Measurements from ENCODE around the gene NRG2. TPM values are rescaled to one million over a fixed set of nuclear protein-coding genes. Genes with fewer than 3 reads are reported as not detected.
A peak's percentile ranks its signal among the peaks of the same experiment; 100 is the strongest.

Gene NRG2
- total and polyA plus RNA-seq, 7 donors, result 0.42 to 19.6 (median 3.5) TPM

DNA sequence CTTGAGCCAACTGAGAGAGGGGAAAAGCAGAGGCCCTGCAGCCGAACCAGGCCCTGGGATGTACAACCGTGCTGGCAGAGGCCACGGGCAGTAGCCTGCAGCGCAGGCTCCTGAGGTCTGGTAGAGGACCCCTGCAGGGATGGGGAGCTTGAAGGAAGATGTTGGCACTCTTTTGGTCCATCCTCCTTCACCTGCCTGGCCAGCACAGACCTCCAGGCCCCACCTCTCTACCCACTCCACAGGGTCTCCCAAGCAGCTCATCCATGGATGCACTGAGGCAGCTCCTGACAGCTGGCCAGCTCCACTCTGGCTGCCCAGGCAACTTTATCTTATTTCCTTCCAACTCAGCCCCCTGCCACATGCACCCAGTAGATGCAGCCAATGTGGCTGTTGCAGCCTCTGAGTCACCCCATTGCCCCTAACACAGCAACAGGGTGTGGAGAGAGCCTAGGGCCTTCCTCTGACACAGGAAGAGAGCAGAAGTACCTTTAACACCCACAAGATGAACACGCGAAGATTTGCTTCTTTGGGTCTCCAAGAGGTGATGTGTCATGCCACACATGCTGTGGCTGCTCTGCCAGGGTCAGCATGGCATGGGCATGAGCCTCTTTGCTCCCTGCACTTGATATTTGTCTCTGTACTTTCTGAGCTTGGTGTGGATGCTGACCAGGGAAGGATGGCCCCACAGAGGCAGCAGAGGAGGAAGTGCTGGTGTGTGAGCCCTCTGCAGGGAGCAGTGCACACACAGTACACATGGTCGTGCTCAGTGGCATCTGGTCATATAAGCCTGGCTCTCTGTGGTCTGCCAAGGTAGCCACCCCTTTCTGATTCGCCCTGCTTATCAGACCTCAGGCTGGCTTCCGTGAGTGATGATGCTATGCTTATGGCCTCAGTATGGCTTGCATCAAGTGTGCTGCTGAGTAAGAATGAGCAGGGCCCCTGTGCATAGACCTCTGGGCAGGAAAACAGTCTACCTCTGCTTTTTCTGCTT lies 117.2 kb downstream of the NRG2 start:
- DNase-seq (no peak), ATAC-seq (peak in 3 of 4 donors; percentile 19 to 36 (median 20))
- H3K9me3 ChIP-seq, result no peaks in the 10 kb centered on the region
- H3K36me3 ChIP-seq (ENCODE audit: insufficient read depth in 1 of 2, low read depth in 1 of 2), result no peaks in the 10 kb centered on the region
- intact Hi-C loops (cut with DNase I), result no loop called here
- H3K27me3 ChIP-seq (ENCODE audit: insufficient read depth in 3 of 3, low read length in 2 of 3), result no peaks in the 10 kb centered on the region
- peaks cover 5% of the 10 kb centered on the region for H3K4me1 ChIP-seq
- no peak overlapping the region for H3K4me3 ChIP-seq
- WGBS, 3 donors, result 83 to 93% (median 84%) methylated on average over 9 of the region's 9 CpGs
- TF ChIP-seq, protein P1, sequence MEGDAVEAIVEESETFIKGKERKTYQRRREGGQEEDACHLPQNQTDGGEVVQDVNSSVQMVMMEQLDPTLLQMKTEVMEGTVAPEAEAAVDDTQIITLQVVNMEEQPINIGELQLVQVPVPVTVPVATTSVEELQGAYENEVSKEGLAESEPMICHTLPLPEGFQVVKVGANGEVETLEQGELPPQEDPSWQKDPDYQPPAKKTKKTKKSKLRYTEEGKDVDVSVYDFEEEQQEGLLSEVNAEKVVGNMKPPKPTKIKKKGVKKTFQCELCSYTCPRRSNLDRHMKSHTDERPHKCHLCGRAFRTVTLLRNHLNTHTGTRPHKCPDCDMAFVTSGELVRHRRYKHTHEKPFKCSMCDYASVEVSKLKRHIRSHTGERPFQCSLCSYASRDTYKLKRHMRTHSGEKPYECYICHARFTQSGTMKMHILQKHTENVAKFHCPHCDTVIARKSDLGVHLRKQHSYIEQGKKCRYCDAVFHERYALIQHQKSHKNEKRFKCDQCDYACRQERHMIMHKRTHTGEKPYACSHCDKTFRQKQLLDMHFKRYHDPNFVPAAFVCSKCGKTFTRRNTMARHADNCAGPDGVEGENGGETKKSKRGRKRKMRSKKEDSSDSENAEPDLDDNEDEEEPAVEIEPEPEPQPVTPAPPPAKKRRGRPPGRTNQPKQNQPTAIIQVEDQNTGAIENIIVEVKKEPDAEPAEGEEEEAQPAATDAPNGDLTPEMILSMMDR (IDR thresholded peaks at IDR 0.05), result no peak
- H3K27ac ChIP-seq, result no peak overlapping the region

- no peaks in the 10 kb centered on the region for H3K27me3 ChIP-seq (ENCODE audit: insufficient read depth in 3 of 3, low read length in 2 of 3)
- no peak overlapping the region for H3K4me3 ChIP-seq
- ATAC-seq (no peak), DNase-seq (no peak)
- TF ChIP-seq, protein P1 (IDR thresholded peaks at IDR 0.05), result no peak
- H3K36me3 ChIP-seq (ENCODE audit: insufficient read depth in 1 of 2, low read depth in 1 of 2), result no peaks in the 10 kb centered on the region
- intact Hi-C loops (cut with DNase I), result no loop called here
- no peaks in the 10 kb centered on the region for H3K9me3 ChIP-seq
- H3K4me1 ChIP-seq, result no peaks in the 10 kb centered on the region
- H3K27ac ChIP-seq, result no peak overlapping the region
- WGBS, 3 donors, result 87 to 94% (median 91%) methylated on average over 6 of the region's 6 CpGs
Measured at GRCh38 chr5:139925216-139925562, 117.9 kb downstream of the NRG2 start.

DNA sequence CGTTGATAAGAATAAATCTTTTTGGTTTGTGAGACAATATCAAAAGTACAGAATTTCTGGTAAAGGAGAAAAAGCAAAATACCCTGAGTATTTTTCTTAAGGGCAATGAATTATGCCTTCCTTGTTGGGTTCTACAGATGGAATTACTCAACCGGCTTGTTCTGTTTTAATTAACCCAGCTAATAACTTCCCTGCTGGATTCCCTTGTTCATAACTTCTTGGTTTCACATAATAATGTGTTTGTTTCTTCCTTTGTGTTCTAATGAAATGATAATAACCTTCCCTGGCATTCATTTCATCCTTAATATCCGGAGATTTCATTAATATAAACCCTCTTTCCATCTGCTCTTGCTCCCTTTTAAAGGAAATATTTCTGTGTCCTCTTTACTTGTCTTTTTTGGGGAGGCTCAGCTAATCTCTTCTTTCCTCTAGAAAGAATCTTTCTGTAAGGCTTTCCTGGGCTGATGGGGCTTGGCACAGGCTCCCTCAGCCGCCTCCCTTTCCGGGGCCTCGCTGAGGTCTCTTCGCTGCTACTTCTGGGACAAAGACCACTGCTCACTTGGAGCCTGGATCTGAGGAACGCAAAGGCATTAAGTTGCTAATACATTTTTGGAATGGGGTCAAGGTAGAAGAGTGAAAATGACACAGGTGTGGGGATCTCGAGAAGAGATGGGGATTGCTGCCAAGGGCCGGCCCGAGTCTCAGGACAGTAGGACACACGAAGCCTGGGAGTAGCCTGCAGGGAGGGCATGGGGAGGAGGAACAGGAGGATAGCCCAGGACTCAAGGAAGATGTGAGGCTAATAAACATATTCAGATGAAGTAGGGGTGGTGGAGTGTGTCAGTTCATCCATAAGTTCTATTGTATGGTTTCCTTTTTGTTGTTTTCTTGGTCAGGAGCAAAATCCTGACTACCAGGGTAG lies 118.5 kb downstream of the NRG2 start:
- intact Hi-C loops (cut with DNase I), result no loop called here
- H3K36me3 ChIP-seq (ENCODE audit: insufficient read depth in 1 of 2, low read depth in 1 of 2), result no peaks in the 10 kb centered on the region
- H3K9me3 ChIP-seq, result no peaks in the 10 kb centered on the region
- TF ChIP-seq, protein P1 (IDR thresholded peaks at IDR 0.05), result no peak
- no peak for ATAC-seq
- no peak overlapping the region for H3K4me3 ChIP-seq
- no peak overlapping the region for H3K27ac ChIP-seq
- no peaks in the 10 kb centered on the region for H3K27me3 ChIP-seq (ENCODE audit: insufficient read depth in 3 of 3, low read length in 2 of 3)
- DNase-seq, result no peak
- WGBS, 3 donors, result 67 to 73% (median 69%) methylated on average over 12 of the region's 12 CpGs
- no peaks in the 10 kb centered on the region for H3K4me1 ChIP-seq

DNA sequence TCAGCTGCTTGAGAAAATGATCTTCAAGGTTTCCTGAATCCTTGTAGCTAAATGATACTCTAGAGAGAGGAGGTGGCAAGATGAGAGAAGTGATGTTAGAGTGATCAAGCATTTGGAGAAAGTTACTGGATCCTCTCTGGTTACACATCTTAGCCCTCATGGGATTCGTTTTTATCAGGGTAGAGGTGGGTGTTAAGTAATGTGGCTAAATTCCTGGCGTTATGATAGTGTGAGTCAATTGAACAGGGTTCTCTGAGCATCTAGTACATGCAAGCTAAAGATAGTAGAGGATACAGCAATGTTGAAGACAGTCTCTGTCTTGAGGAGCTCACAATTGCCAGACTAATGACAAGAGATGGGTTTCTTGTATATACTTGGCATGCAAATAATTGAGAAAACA lies 123.8 kb downstream of the NRG2 start:
- TF ChIP-seq, protein P1 (IDR thresholded peaks at IDR 0.05), result no peak
- no peak for DNase-seq
- no peaks in the 10 kb centered on the region for H3K36me3 ChIP-seq (ENCODE audit: insufficient read depth in 1 of 2, low read depth in 1 of 2)
- intact Hi-C loops (cut with DNase I), result no loop called here
- 45 to 68% (median 54%) methylated on average over 2 of the region's 2 CpGs for WGBS, 3 donors
- H3K27me3 ChIP-seq (ENCODE audit: insufficient read depth in 3 of 3, low read length in 2 of 3), result no peaks in the 10 kb centered on the region
- H3K9me3 ChIP-seq, result no peaks in the 10 kb centered on the region
- H3K27ac ChIP-seq, result no peak overlapping the region
- no peak overlapping the region for H3K4me3 ChIP-seq
- no peaks in the 10 kb centered on the region for H3K4me1 ChIP-seq
- ATAC-seq, result peak in 3 of 4 donors; percentile 31 to 68 (median 37)

Data from psoas muscle (tissue), 8 donors.